Prostate gland (tissue), 2 donors: ENCODE data around the gene TCF4.

Source experiments
- CTCF ChIP-seq, 4 experiments: fragments of 200-600 bp in 2 of 4; fragments of 450-650 bp in 2 of 4; sonication (generic) in 2 of 4; IDR thresholded peaks; 1 replicate in 3 of 4; 2 replicates in 1 of 4; pipeline ENCODE4 v1.5.1; 2016 to 2019; ENCODE audit warnings: antibody characterized with exemption in 4 of 4, mild to moderate bottlenecking in 2 of 4, moderate library complexity in 2 of 4
- POLR2AphosphoS5 ChIP-seq: sonication (generic); formaldehyde crosslinking; IDR thresholded peaks from one replicate; pipeline ENCODE4 v1.6.1; 2017; ENCODE audit warnings: antibody characterized with exemption

- TF ChIP-seq POLR2AphosphoS5: no peak
- TF ChIP-seq CTCF (IDR thresholded peaks at IDR 0.05): no peak
Measured at GRCh38 chr18:55509631-55510324, 78.2 kb downstream of the TCF4 start.
